Lower leg skin (tissue), 4 donors: ENCODE data around the gene FRMD1. TPM values are rescaled to one million over a fixed set of nuclear protein-coding genes. Genes with fewer than 3 reads are reported as not detected.

Source experiments
- DNase-seq, 2 donors: peaks; one replicate each; pipeline ENCODE4 v3.0.0-alpha.2; 2019; ENCODE audit warnings: low spot score in 2 of 2
- H3K4me3 ChIP-seq: fragments of 200-600 bp; sonication (generic); 2 replicates; pipeline ENCODE4 v1.5.1; 2017; ENCODE audit warnings: mild to moderate bottlenecking, low read depth; ENCODE audit not compliant: poor library complexity, severe bottlenecking
- CTCF ChIP-seq, 3 donors: fragments of 450-650 bp; IDR thresholded peaks; one replicate each; pipeline ENCODE4 v1.5.1; 2016; ENCODE audit warnings: antibody characterized with exemption in 3 of 3, mild to moderate bottlenecking in 3 of 3, moderate library complexity in 2 of 3
- POLR2A ChIP-seq, 2 donors: fragments of 450-650 bp; IDR thresholded peaks; one replicate each; pipeline ENCODE4 v1.6.1; 2016 to 2017; ENCODE audit warnings: antibody characterized with exemption in 2 of 2, mild to moderate bottlenecking in 1 of 2, moderate library complexity in 1 of 2
- WGBS, 2 donors: methylation state at CpG; one replicate each; pipeline ENCODE4 v1.1.5; 2018; 5-methylcytosine and 5-hydroxymethylcytosine counted together
- intact Hi-C: fragments of 100-400 bp; cut with DNase I; formaldehyde crosslinking; loops from one replicate; pipeline ENCODE4 v1.15.0; 2023; ENCODE audit warnings: low total_unique reads
- total RNA-seq, 4 donors: library from RNA; depleted of rRNA; stranded (reverse); fragments of >200 nt; gene quantifications; one replicate each; pipeline ENCODE4 v1.1.0, GENCODE V29; 2016

Gene FRMD1
- total RNA-seq, 4 donors from 2014 or later: 0.32 to 1.2 (median 0.72) TPM

DNA sequence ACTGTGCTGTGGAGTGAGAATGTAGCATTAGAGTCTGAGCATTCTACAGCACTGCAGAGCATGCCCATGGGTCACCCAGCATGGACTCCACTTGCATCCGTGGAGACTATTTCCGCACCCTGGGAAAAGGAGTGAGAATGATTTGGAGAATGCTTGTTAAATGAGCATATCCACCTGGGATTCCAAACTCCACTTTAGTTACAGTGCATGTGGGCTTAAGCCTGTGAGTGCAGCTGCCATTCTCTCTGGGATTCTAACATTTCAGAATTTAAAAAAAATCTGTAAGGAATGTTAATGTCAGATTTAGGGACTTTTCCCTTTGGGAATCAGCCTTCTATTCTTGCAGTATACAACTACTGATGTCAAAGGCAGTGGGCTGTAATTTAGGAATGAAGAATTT lies 48.1 kb downstream of the FRMD1 start:
- H3K4me3 ChIP-seq: no peak overlapping the region
- TF ChIP-seq CTCF (IDR thresholded peaks at IDR 0.05): no peak
- no peak for DNase-seq
- intact Hi-C loops: no loop called here
- 50 to 67% methylated on average over 2 of the region's 2 CpGs for WGBS, 2 donors

GRCh38 chr6:168030218-168030746 lies 48.7 kb downstream of the FRMD1 start:
- WGBS, 2 donors: 74 to 84% methylated on average over 5 of the region's 5 CpGs

GRCh38 chr6:168029459-168030217 lies 49.4 kb downstream of the FRMD1 start:
- TF ChIP-seq POLR2A (IDR thresholded peaks at IDR 0.05) (no peak), CTCF (IDR thresholded peaks at IDR 0.05) (no peak)
- DNase-seq: peak; percentile 13 to 77
- H3K4me3 ChIP-seq: no peak overlapping the region
- 77 to 78% methylated on average over 14 of the region's 14 CpGs for WGBS, 2 donors
- intact Hi-C loops: loop anchor here (10.0 kb wide), 1 partner anchor 1395 kb away; no protein-coding TSS in a partner anchor

More at GRCh38 chr6:168030218-168030746, 48.7 kb downstream of the FRMD1 start:
- no peak for TF ChIP-seq CTCF (IDR thresholded peaks at IDR 0.05)
- TF ChIP-seq POLR2A (IDR thresholded peaks at IDR 0.05): no peak
- no peak overlapping the region for H3K4me3 ChIP-seq
- no peak for DNase-seq
- intact Hi-C loops: no loop called here

GRCh38 chr6:168028181-168028580 lies 50.8 kb downstream of the FRMD1 start:
- no peak overlapping the region for H3K4me3 ChIP-seq
- peak in 1 of 2 donors; percentile 39 for DNase-seq
- intact Hi-C loops: loop anchor here (10.0 kb wide), 1 partner anchor 1393 kb away; no protein-coding TSS in a partner anchor
- WGBS, 2 donors: 96 to 97% methylated on average over 9 of the region's 9 CpGs
- TF ChIP-seq CTCF (IDR thresholded peaks at IDR 0.05) (no peak), POLR2A (IDR thresholded peaks at IDR 0.05) (no peak)

DNA sequence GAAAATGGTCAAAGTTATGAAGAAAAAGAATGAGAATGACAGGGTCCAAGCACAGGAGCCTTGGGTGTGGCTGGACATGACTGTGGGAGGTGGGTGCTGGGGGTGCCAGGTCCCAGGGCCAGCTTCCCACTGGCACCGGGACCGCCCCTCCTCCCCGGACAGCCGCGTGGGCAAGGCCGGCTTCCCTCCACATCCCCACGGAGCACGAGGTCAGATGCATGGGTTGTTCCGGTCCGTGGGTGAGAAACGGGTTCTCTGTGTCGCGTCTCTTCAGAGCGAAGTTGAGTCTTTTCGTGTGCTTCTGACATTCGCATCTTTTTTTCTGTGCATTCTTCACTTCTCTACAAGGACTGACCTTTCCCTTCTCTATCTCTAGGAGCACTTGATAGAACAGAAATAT lies 51.5 kb downstream of the FRMD1 start:
- 91 to 97% methylated on average over 16 of the region's 16 CpGs for WGBS, 2 donors
- intact Hi-C loops: loop anchor here (10.0 kb wide), 1 partner anchor 1393 kb away; no protein-coding TSS in a partner anchor
- DNase-seq: peak in 1 of 2 donors; percentile 75
- no peak overlapping the region for H3K4me3 ChIP-seq
- TF ChIP-seq POLR2A (IDR thresholded peaks at IDR 0.05) (no peak), CTCF (IDR thresholded peaks at IDR 0.05) (no peak)
